CD4-positive, alpha-beta T cell treated with Interleukin-1 beta for 1 hour (primary cell): Measurements from ENCODE around the gene LUC7L2.
"Not testable (repeated sequence)": the region's sequence is repeated elsewhere in the genome, so short reads cannot be mapped to it uniquely, and the experiment has no call there.

ENCODE experiments used
- DNase-seq, 2 donors: peaks; one replicate each; pipeline ENCODE4 v3.0.0-alpha.2; 2020 to 2022

LUC7L2 gene

DNA sequence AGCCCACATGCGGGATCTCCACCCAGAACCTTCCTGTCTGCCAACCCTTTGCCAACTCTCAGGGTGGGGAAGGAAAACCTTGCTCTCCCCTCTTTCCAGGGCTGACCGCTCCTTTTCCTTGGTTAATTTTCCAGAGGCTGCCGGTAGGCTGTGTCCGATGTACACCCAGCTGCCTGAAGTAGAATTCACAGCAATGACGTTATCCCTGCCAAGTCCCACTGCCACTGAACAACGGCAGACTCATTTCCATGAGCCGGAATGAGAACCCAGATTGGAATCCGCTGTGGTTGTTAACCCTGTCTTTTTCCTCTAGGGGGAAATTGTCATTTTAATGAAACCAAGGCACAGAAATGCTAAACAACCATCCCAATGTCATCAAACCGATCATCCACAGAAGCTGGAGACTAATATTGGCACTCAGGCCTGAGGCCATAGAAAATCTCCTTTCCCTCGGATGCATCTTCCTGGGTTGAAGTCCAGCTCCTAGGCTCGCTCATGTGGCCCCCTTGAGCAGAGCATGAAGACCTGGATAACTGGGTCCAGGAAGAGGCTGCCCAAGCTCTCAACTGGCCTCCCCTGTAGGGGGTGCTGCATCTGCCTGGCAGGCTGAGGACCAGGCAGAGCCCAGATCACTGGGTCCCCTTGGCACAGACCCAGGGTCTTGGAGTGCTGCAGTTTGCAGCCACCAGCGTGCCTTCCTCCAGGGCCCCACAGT is 93.4 kb downstream of the LUC7L2 start:
- DNase-seq = no peak

DNA sequence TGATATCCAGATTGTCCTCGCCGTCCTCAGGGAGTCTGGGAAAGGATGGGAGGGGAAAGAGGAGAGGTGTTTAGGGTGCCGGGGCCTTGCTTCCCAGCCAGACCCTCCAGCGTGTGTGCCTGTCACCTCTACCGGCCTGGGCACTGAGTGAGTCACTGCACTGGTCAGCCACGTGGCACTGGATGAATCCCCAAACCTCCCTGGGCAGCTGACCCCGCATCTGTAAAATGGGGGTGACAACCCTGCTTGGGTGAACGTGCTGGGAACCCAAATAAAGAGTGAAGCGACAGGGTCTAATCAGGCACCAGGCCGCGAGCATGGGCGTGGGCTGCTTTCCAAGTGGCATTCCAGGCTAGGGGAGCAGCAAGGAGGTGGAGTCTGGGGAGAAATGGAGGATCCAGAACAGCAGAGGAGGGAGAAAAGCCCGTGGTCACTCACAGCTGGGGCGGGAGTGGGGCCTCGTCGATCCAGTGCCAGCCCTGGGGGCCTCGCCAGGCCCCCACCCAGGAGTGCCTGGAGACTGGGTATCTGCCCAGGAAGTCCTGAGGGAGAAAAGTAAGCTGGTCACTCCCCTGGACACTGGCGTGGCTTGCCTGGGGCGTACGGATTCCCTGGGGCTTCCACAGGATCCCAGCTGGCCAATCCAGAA is 94.1 kb downstream of the LUC7L2 start:
- no peak for DNase-seq

DNA sequence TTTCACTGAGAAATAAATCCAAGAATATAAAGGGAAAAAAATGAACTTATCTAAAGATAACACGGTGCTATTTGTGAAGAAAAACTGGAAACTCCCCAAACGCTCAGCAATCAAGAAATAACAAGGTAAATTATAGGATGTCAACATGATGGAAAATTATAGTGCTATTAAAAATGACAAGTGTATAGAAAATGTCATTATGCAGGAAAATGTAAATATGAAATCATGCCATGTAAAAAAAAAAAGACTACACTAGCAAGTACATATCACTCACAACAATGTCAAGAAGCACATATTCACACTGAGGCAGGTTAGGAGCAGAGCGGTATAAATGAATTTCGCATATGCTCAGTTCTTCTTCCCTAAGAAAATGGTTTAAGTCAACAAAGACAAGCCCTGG is 96.1 kb downstream of the LUC7L2 start:
- no peak for DNase-seq

DNA sequence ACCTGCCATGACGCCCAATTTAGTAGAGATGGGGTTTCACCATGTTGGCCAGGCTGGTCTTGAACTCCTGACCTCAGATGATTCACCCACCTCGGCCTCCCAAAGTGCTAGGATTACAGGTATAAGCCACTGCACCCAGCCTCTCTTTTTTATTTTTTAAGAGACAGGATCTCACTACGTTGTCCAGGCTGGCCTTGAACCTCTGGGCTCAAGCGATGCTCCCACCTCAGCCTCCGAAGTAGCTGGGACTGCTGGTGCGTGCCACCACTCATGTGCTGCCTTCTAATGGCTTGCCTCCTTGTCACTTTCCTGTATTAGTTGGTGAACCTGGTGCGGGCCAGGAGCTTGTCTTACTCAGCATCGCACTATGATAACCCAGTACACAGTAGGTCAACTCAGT is 96.8 kb downstream of the LUC7L2 start:
- no peak for DNase-seq

DNA sequence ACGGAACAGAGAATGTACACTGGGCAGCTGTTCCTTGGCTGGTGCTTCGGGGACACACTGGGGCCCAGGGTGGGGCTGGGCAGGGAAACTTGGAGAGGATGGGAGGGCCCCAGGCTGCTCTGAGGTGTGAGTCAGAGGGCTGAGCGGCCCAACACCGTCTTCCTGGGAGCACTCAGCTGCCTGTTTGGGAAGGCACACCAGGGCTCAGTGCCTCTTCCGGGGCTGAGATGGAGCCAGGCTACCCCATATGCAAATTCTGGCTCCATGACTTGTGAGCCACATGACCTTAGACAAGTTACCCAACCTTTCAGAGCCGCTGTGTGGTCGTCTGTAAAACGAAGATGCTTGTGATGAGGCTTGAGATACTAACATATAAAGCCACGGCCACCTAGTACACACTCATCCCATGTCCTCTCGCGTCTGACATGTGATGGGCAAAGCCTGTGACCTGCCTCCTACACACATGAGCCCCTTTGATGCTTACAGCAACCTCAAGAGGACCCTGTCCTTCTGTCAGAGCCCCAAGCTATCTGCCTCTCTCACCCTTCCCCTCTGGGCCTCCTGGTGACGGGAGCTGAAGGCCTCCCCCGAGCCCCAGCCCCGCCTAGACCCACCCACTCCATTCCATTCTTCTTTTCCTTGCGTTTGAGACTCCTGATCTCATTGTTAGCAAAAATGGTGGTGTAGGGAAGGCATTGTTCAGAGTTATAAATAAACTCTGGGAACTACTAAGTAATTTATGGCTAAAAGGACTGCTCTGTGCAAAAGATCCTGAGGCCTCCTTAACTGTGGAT is 97.7 kb downstream of the LUC7L2 start:
- no peak for DNase-seq

DNA sequence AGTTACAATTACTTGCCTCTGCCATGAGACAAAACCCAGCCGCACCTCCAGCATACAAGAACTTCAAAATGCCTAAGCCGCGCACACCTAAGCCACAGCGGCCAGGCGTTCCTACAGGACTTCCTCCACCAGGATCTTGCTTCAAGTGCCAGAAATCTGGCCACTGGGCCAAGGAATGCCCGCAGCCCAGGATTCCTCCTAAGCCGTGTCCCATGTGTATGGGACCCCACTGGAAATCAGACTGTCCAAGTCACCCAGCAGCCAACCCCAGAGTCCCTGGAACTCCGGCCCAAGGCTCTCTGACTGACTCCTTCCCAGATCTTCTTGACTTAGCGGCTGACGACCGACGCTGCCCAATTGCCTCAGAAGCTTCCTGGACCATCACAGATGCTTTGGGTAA is 103.7 kb downstream of the LUC7L2 start:
- DNase-seq = not testable (repeated sequence)

DNA sequence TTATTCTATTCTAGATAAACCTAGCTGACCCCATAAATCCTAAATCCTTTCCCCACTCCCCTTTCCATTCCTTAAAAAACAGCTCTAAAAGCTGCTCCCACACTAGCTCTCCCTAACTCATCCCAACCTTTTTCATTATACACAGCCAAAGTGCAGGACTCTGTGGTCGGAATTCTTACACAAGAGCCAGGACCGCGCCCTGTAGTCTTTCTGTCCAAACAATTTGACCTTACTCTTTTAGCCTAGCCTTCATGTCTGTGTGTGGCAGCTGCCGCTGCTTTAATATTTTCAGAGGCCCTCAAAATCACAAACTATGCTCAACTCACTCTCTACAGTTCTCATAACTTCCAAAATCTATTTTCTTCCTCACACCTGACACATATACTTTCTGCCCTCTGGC is 104.8 kb downstream of the LUC7L2 start:
- DNase-seq = not testable (repeated sequence)

DNA sequence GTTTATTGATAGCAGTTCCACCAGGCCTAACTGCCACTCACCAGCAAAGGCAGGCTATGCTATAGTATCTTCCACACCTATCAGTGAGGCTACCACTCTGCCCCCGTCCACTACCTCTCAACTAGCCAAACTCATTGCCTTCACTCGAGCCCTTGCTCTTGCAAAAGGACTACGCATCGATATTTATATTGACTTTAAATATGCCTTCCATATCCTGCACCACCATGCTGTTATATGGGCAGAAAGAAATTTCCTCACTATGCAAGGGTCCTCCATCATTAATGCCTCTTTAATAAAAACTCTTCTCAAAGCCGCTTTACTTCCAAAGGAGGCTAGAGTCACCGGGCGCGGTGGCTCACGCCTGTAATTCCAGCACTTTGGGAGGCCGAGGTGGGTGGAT is 105.4 kb downstream of the LUC7L2 start:
- not testable (repeated sequence) for DNase-seq

DNA sequence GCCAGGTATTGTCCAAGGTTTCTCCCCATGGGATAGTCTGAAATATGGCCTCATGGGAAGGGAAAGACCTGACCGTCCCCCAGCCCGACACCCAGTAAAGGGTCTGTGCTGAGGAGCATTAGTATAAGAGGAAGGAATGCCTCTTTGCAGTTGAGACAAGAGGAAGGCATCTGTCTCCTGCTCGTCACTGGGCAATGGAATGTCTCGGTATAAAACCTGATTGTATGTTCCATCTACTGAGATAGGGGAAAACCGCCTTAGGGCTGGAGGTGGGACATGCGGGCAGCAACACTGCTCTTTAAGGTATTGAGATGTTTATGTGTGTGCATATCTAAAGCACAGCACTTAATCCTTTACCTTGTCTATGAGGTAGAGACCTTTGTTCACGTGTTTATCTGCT is 108.0 kb downstream of the LUC7L2 start:
- DNase-seq = not testable (repeated sequence)

DNA sequence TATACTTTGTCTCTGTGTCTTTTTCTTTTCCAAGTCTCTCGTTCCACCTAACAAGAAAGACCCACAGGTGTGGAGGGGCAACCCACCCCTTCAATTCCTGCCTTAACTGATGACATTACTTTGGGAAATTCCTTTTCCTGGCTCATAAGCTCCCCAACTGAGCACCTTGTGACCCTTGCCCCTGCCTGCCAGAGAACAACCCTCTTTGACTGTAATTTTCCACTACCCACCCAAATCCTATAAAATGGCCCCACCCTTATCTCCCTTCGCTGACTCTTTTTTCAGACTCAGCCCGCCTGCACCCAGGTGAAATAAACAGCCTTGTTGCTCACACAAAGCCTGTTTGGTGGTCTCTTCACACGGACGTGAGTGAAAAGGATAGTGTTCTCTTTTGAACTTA is 108.6 kb downstream of the LUC7L2 start:
- DNase-seq = not testable (repeated sequence)

DNA sequence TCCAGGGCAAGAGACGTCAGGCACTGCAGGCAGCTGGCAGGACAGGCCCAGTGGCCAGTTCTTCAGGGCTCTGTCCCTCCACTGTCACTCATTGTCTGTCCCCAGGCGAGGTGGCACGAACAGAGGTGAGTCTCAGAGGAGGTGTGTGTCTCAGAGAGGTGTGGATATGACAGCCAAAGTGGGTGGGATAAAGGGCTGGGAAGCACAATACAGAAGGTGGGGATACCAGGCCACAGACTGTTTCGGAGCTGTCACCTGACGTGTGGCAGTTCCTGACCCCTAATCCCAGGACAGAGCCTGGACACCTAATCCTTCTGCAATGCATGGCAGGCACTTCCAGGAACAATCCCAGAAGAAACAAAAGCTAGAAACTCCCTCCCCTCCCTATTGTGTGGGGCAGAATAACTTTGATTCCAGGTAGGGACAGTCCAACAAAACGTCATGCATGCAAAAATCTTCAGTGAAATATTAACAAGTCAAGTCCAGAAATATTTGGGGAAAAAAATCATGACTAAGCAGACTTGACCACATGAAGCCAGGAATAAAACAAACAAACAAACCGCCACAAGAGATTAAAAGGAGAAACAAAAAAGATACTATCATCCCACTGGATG is 112.2 kb downstream of the LUC7L2 start:
- no peak for DNase-seq
